ENCODE data around the gene GP2.

DNA sequence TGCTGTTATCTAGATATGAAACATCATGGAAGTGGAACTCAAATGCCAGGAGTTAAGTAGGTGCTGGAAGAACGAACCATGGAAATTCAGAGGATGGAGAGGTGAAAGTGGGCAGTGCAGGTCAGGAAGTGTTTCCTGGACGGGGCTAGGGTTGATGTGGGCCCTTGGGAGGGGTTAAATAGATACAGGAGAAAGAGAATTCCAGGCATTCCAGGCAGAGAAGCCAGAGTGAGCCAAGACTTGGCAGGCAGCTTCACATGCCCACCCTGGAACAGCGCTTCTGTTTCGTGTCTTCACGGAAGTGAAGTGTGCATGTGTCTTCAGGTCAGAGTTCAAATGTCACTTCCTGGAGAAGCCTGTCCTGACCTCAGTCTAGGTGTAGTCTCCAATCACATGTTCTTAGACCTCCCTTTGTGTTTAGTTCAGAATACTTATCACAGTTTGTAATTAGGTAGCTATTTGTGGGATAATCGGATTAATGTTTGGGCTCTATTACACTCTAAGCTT lies 41.3 kb downstream of the GP2 start:
- no peak for TF ChIP-seq YY1 (IDR thresholded peaks at IDR 0.05; ENCODE audit: insufficient read depth, insufficient read length)
- TF ChIP-seq ZNF274 (IDR thresholded peaks at IDR 0.05; ENCODE audit: low read depth, low read length), result no peak
- no peak for TF ChIP-seq SUZ12 (IDR thresholded peaks at IDR 0.05; ENCODE audit: extremely low read depth, insufficient read depth, insufficient read length)
